GM12873 (cell line): Measurements from ENCODE around the gene SEPTIN7.

Source experiments
- CTCF ChIP-seq: IDR thresholded peaks from 2 replicates; pipeline ENCODE4 v1.5.1; 2012; ENCODE audit warnings: low read depth, mild to moderate bottlenecking, moderate library complexity, low read length, control low read depth; ENCODE audit not compliant: insufficient read depth; ENCODE audit errors: missing control alignments

The SEPTIN7 gene

DNA sequence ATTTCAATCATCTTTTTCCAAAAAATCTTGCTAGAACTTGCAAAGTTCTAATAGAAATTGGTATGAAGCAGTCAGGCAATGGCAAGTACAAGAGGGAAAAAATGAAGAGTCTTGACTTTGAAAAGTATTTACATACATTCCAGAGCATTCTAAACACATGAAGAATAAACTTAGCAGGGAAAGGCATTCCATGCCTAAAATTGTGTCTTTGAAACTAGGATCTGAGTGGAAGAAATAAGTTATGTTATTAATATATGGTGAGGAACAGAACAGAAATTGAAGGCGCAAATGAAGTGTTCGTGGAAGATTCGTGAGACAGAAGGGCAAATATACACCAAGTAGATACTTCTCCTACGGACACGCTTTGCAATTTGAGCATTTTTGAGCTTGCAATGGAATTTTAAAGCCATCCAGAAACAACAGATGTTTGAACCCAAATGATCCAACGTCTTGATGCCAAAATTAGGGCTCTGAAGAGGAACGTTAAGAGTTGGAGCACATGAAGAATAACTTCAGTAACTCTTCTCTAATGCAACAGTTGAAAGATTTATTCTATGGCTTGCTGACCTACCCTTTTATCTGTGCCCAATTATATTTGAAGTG, 40.6 kb upstream of the SEPTIN7 start:
- TF ChIP-seq CTCF: no peak

GRCh38 chr7:35761871-35762677, 38.8 kb upstream of the SEPTIN7 start:
- no peak for TF ChIP-seq CTCF

DNA sequence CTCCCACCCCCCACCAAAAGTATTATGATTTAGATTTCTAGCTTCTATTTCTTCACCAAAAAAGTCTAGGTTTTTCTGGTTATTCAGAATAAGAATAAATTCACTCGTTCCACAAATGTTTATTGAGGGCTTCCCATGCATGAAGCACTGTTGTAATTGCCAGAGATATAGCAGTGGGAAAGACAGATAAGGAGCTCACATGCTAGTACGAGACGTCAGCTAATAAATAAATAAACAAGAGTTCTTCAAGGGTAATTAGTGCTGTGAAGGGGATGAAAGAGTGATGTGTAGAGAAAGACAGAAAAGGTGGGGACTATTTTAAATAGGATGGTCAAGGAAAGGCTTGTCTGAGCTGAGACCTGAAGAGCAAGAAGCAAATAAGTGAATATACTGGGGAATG, 38.1 kb upstream of the SEPTIN7 start:
- TF ChIP-seq CTCF: no peak

- TF ChIP-seq CTCF: no peak
Observed at GRCh38 chr7:35768346-35768745, 32.5 kb upstream of the SEPTIN7 start.

GRCh38 chr7:35771776-35772175, 29.1 kb upstream of the SEPTIN7 start:
- TF ChIP-seq CTCF: no peak

GRCh38 chr7:35773994-35774393, 26.9 kb upstream of the SEPTIN7 start:
- TF ChIP-seq CTCF: no peak

DNA sequence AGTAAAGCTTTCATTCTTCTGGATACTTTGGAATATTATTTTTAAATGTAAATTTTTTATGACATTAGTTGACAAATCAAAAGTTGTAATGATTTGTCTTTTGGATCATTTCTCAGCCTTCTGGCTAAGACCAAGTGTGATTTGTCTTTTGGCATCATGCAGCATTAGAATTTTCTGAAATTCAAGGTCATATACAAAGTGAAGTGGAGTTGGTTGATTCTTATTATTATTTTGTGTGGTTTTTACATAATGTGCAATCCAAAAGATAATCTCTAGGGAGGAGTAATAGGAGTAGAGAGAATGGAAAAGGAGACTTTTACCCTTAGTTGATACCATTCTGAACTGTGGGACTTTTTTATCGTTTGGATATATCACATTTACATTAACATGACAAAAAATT, 24.2 kb upstream of the SEPTIN7 start:
- TF ChIP-seq CTCF: no peak
